ENCODE measurements around the gene GRK1.

GRK1 gene

DNA sequence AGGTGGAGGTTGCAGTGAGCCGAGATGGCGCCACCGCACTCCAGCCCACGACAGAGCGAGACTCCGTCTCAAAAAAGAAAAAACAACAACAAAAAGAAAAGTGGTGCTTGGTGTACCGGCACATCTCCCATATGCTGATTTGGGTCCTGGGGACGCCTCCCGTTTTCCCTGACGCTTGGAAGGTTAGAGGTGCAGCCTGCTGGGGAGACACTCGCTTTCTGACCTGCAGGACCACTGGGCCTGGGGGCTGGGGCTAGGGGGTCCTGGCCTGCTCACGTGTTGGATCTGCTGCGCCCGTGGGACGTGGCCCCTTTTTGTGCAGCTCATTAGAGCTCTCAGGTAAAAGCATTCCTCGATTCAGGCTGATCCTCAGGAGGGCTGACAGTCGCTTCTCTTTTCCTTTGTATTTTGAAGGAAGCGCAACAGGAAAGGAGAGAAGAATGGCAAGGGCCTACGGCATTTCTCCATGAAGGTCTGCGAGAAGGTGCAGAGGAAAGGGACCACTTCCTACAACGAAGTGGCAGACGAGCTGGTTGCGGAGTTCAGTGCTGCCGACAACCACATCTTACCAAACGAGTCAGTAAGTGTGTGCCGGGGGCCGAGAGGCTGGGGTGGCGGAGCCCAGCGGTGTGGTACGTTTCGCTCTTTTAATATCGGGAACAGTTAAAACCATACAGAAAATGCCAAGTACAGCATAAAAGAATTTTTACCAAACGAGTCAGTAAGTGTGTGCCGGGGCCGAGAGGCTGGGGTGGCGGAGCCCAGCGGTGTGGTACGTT is 34.1 kb upstream of the GRK1 start:
- DNase-seq: no peak

DNA sequence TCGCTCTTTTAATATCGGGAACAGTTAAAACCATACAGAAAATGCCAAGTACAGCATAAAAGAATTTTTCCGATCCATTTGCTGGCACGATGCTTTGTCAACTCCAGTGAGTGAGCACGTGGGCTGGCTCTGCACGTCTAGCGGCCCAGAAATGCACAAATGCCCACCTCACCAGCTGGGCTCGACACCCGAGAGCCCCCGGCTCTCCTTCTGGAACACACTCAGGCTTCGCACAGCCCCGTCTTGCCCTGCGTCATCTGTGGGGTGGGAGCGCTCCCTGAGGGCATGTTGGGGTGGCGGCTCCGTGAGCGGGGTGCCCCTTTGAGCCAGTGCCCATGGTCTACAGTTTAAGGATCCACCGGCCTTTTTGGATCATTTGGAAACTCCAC is 33.5 kb upstream of the GRK1 start:
- no peak for DNase-seq

DNA sequence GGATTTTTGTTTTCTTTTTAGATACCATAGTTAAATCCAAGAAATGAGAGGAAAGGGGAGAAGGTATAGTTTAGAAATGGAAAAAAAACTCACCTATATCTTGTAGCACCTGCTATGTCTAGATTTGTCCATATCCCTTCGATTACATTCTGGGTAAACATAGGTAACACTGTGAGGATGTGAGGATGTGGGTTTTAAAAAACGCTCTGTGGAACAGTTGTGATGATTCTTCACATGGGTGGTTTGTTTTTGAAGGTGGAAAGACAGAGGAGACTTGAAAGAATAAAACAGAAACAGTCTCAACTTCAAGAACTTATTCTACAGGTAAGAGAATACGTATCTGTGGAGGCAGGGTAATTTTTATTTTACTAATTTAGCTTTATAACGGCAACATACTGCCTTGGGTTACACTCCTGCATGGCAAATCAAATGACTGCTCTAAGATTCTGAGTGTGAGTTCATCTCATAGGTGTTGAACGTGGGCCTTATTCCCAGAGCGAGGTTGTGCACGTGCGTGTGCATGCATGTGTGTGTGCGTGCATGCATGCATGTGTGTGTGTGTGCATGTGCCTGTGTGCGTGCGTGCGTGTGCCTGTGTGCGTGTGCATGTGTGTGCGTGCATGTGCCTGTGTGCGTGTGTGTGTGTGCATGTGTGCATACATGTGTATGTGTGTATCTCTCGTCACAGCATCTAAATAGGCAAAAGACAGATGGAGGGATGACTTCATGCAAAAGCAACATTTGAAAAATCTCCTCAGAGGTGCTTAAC is 32.6 kb upstream of the GRK1 start:
- no peak for DNase-seq

DNA sequence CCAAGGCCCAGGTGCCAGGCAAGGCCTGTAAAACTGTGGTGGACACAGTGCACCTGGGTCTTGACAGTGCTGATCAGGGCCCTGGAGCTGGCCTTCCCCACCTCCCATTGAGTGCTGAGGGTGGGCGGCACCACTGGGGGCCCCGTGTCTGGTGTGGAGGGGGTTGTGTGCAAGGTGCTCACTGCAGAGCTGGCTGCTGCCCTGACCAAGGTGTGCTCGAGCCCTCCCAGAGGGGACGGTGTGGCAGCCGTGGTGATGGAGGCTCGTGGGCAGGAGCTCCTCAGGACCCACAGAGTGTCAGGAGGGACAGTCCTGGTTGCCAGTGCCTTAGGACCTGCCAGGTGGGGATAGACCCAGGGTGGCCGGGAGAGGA is 32.0 kb upstream of the GRK1 start:
- no peak for DNase-seq

DNA sequence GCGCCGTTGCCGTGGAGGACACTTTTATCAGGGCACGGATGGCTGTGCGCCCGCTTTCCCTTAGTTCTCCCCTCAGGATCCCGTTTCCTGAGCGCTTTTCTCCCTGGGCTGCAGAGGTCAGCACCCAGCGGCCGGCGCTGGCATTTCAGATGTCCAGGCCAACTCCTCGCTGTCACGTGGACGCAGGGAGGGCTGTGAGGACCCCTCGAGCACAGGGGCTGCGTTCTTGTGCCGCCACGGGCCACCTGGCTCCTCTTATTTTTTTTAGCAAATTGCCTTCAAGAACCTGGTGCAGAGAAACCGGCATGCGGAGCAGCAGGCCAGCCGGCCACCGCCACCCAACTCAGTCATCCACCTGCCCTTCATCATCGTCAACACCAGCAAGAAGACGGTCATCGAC is 31.3 kb upstream of the GRK1 start:
- no peak for DNase-seq

DNA sequence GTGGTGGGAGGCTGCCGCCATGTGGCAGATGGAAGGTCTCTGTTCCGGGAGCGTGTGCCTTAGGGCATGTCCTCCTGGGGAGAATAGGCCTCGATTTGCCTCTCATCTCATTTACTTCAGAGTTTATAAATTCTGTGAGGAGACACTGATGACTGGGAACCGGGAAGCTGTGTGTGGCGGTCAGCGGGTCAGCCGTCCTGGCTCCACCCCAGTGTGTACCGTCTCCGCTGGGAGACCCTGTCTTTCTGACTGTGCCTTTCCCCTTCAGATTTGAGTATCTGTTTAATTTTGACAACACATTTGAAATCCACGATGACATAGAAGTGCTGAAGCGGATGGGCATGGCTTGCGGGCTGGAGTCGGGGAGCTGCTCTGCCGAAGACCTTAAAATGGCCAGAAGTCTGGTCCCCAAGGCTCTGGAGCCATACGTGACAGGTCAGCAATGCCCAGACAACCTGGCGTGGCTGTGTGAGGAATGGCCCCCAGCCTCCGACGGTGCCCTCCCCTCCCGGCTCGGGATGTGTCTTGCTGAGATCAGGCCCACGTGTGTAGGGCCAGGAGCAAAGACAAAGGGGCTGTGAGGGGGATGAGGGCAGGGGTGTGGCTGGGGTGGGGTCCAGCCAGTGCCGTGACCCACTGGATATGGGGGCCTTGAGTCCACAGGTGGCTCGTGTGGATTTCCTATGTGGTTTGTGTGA is 30.6 kb upstream of the GRK1 start:
- no peak for DNase-seq

DNA sequence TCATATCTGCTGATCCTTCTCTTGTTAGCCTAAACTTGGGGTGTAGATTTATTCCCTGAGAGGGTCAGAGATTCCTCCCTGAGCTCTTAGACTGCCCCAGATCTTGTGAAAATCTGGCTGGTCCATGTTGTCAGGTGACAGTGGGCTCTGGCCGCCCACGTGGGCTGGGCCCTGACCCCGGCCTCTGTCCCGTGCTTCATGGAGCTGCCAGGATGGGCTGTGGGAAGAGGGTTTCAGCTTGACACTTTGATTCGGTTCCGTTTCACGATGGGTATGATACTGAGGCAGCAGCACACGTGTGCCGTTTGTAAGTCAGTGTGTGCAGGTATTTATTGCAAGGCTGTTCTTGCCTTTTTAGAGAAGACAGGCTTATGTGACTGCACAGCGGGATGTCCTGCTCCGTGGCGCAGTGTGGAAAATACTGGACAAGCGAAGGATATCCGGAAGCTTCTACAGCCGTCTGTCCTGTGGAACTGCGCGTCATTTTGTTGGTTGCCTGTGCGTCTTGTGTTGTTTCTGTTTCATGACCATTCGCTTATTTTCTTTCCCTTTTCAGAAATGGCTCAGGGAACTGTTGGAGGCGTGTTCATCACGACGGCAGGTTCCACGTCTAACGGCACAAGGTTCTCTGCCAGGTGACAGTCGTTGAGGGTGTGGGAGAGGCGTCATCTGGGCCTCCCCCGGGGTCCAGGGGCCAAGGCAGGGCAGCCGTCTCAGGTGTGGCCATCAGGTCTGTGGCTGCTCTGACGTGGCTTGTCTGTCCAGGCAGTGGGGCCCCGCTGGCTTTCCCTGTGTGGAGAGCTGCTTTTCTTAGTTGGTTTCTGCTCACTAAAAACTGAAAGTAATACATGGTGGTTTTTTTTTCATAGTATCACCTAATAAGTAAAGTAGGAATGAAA is 29.5 kb upstream of the GRK1 start:
- no peak for DNase-seq

DNA sequence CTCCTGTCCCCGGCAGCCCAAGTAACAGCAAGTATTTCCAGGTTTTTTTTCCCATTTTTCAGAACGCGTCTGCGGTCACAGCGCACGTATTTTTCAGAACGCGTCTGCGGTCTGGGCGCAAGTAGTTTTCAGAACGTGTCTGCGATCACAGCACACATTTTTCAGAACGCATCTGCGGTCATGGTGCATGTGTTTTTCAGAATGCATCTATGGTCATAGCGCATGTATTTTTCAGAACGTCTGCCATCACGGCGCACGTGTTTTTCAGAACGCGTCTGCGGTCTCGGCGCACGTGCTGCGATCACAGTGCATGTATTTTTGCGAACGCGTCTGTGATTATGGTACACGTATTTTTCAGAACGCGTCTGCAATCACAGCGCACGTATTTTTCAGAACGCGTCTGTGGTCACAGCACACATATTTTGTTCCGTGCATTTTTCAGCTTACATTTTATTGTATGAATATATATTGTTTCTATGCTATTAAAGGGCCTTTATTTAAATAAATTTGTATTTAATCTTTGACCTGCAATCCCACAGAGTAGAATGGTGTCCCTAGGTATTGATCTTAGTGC is 28.8 kb upstream of the GRK1 start:
- no peak for DNase-seq

DNA sequence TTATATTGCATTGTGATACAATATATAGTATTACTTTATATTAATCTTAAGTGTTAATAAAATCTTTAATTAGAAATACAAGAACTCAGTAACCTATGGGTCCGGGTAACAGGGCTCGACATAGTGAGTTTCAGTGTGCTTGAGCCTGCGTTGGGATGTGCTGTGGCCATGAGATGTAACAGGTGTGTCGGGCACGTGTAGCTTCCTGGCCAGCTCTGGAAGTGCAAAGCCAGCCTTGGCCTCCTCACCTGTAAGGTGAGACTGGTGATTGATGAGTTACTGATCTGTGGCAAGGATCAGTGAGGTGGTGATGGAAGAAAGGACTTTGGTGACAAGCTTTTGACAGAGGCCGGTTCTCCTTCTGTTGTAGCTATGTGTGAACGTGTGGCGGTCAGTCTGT is 28.2 kb upstream of the GRK1 start:
- no peak for DNase-seq

DNA sequence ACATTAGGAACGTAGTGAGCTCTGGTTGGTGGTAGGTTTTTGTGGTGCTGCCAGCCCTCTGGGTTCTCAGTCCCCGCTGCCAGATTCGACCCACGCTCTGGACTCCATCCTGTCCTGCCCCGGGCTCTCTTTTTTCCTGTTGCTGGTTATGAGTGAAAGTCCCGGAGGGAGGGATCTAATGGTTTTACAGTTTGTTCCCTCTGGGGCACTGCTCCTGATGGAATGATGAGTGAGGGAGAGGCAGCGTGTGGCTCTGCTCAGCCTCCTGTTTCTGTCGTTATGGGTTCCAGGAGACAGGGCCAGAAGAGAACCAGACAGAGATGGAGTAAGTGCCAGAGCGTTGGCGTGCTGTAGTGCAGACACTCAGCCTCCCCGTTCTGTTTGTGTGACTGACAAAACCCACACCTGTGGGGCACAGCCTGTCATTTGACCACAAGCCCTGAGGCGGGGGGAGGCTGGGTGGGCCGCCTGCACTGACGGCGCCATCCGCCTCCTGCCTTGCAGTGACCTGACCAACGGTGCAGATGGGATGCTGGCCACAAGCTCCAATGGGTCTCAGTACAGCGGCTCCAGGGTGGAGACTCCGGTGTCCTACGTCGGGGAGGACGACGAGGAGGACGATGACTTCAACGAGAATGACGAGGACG is 27.3 kb upstream of the GRK1 start:
- peak; percentile 9 for DNase-seq

DNA sequence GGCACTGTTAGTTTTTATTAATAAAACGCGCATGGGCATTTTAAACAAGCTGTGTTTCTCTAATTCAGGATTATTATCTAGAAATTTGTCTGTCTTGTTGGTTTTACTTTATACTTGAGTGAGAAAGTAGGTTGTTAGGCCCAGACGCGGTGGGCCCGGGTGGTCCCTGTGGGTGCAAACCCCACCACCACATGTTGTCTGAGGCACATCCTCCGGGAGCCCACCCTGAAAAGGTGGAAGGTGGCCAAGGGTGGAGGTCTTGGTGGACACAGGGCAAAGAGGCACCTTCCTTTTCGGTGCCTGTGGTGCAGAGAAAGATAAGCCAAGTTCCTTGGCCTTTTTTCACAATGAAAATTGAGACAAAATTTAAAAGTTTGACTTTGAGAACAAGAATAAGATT is 25.6 kb upstream of the GRK1 start:
- no peak for DNase-seq

DNA sequence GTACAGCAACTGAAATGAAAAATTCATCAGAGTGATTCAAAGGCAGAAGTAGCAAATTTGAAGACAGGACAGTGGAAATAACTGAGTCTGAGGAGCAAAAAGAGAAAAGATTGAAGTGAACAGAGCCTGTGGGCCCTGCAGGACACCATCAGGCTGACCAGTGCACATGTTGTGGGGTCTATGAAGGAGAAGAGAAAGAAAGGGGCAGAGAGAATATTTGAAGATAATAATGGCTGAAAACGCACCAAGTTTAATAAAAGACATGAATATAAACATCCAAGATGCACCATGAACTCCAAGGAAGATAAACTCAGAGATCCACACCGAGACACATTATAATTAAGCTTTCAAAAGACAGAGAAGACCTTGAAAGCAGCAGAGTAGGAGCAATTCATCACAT is 24.5 kb upstream of the GRK1 start:
- DNase-seq: no peak

DNA sequence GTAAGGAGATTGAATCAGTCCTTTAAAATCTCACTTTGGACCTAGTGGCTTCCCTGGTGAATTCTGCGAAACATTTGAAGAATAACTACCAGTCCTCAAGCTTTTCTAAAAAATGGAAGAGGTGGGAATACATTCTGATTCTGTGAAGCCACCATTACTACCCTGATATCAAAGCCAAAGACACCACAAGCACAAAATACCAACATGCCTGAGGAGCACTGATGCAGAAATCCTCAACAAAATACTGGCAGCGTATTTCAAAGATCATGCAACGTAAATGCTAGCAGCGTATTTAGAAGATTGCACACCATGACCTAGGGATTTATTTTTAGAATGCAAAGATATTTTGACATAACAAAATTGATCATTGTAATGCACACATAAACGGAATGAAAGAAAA is 23.4 kb upstream of the GRK1 start:
- DNase-seq: no peak

DNA sequence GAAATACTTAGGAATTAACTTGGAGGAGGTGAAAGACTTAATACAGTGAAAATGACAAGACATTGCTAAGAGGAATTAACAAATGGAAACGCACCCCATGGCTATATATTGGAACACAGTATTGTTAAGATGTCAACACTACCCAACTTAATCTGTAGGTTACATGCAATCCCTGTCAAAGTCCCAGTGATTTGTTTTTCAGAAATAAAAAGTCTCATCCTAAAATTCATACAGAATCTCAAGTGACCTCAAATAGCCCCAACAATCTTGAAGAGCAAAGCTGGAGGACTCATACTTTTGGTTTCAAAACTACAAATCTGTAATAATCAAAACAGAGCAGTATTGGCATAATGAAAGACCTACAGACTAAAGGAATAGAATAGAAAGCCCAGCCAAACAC is 22.2 kb upstream of the GRK1 start:
- DNase-seq: no peak

DNA sequence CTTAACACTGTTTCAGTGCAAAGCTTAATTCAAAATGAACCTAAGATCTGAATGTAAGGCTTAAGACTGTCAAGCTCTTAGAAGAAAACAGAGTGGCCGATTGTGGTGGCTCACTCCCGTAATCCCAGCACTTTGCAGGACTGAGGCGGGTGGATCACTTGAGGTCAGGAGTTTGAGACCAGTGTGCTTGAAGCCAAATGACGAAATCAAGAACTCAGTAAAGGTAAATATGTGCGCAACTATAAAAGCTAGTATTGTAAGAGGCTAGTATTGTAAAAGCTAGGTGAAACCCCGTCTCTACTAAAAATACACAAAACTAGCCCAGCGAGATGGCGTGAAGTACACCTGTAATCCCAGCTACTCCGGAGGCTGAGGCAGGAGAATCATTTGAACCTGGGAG is 21.7 kb upstream of the GRK1 start:
- no peak for DNase-seq

DNA sequence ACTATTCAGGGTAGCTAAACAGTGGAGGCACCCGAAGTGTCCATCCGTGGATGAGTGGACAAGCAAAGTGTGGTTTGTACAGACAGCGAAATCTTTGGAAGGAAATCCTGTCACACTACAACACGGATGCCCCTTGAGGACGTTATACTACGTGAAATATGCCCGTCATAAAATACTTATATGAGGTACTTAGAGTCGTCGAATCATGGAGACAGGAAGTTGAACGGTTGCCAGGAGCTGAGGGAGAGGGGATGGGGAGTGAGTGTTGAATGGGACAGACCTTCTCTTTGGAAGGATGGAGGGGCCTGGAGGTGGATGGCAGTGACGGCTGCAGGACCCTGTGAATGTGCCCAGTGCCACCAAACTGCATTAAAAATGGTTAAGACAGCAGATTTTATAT is 20.6 kb upstream of the GRK1 start:
- no peak for DNase-seq

DNA sequence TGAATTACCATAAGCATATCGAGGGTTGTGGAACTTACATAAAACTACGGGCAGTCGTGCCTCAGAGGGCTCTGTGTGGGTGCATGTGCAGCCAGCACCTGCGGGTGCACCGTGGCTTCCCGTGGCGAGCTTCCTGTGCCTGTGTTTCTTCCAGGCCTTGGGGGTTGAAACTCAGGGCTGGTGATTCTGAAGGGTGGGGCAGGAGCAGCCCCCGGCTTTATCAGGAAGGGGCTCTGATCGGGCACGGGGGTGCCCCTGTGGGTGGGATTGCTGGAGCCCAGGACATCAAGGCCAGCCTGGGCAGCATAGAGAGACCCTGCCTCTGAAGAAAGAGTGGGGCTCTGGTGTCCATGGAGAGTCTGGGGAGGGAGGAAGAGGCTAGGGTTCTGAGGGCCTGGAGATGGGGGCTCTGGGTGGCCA is 20.1 kb upstream of the GRK1 start:
- DNase-seq: no peak

DNA sequence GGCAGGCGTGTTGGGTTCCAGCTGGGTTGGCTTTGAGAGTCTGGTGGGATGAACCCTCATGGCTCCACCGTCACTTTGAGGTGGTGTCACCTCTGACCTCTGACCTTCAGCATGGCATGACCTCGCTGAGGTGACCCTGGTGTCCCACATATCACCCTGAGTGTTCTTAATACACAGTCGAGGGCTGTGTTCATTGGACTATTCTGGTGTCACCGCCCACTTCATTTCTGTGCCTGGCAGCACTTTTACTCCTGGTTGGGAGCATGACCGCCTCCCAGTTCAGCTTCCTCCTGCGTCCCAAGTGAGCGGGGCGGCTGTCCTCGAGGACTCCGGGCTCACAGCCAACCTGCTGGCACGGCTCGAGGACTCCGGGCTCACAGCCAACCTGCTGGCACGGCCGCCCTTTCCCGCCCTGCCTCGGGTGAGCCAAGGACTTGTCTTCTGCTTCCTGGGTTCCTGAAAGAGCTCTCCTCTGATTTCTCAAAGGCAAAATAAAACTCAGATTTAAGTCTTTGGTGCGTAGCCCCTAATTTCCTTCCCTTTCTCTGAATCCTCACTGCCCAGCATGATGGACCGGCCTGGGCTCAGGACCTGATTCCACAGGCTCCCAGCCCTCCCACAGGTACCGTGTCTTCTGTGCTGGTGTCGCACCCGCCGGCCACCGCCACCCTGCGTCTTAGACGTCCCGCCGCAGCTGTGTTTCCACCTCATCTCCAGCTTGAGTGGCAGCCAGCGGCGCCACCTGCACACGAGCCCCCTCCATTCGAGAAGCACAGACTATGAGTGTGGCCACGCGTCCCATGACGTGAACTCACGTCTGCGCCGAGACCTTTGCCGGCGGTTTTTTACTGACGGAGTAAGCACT is 19.4 kb upstream of the GRK1 start:
- no peak for DNase-seq

DNA sequence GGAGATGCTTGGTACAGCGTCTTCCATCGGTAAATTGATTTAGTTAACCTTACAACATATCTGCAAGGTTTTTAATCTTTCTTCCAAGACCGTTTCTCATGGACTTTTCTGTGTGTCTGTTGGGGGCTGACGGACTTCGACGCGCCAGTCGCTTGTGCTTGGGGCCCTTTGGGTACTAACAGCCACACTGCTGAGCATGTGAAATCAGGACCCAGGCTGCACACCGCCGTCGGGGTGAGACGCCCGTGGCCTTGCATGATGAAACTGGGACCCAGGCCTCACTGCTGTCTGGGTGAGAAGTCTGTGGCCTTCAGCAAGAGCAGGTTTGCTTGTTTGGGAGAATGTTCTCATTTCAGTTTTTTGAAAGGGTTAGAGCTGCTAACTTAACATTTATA is 18.8 kb upstream of the GRK1 start:
- DNase-seq: no peak

DNA sequence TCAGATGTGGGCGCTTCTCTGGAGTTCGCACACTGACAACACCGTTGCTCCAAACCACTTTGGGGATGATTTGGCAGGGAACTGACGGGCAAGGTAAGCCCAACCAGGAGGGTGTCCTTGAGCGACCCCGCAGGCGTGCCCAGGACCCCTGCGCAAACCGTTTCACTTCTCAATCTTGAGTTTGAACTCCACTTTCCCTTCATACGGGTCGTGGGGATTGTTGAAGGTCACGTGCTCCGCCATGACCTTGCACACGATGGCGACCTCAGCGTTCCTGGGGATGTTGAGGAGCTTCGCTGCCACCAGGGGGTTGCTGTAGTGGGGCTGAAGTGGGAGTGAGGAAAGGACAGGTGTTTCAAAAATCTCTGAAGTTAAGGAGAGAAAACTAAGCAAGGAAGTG is 17.8 kb upstream of the GRK1 start:
- no peak for DNase-seq

DNA sequence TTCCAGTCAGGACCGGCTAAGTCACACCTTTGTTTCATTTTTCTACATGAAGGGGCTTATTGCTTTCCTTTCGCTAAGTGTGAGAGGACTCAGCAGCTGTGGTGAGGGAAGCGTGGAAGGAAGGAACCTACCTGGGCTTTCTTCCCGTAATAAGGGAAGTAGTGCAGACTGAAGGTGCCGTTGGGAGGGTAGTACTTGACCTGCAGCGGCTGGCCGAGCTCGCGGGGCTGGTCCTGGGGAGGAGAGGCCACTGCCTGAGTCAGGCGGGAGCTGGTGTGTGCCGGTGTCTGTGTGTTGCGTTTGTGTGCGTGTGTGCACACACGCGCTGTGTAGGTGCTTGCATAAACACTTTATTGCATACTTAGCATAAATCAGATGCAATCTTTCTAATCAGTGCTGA is 16.7 kb upstream of the GRK1 start:
- no peak for DNase-seq
